Upper lobe of left lung (tissue), 4 donors: ENCODE measurements around the gene FXYD7.

Source experiments
- EP300 ChIP-seq, 4 donors: sonication (generic); formaldehyde crosslinking; IDR thresholded peaks; one replicate each; pipeline ENCODE4 v1.5.1; 2017; ENCODE audit warnings: antibody characterized with exemption in 4 of 4, control low read depth in 2 of 4
- TF ChIP-seq, protein P1 (sequence below), 6 experiments: fragments of 450-650 bp in 4 of 6; fragments of 200-600 bp in 2 of 6; sonication (generic) in 2 of 6; IDR thresholded peaks; one replicate each; pipeline ENCODE4 v1.5.1; 2016 to 2019; ENCODE audit warnings: antibody characterized with exemption in 6 of 6

GRCh38 chr19:35104361-35104760, 38.7 kb upstream of the FXYD7 start:
- TF ChIP-seq EP300 (IDR thresholded peaks at IDR 0.05): no peak
- TF ChIP-seq, protein P1, sequence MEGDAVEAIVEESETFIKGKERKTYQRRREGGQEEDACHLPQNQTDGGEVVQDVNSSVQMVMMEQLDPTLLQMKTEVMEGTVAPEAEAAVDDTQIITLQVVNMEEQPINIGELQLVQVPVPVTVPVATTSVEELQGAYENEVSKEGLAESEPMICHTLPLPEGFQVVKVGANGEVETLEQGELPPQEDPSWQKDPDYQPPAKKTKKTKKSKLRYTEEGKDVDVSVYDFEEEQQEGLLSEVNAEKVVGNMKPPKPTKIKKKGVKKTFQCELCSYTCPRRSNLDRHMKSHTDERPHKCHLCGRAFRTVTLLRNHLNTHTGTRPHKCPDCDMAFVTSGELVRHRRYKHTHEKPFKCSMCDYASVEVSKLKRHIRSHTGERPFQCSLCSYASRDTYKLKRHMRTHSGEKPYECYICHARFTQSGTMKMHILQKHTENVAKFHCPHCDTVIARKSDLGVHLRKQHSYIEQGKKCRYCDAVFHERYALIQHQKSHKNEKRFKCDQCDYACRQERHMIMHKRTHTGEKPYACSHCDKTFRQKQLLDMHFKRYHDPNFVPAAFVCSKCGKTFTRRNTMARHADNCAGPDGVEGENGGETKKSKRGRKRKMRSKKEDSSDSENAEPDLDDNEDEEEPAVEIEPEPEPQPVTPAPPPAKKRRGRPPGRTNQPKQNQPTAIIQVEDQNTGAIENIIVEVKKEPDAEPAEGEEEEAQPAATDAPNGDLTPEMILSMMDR (IDR thresholded peaks at IDR 0.05): no peak
